ENCODE results near the gene FOXJ3. TPM values are rescaled to one million over a fixed set of nuclear protein-coding genes. Genes with fewer than 3 reads are reported as not detected.

FOXJ3 gene
- total RNA-seq, 1 donor = 34.5 TPM

DNA sequence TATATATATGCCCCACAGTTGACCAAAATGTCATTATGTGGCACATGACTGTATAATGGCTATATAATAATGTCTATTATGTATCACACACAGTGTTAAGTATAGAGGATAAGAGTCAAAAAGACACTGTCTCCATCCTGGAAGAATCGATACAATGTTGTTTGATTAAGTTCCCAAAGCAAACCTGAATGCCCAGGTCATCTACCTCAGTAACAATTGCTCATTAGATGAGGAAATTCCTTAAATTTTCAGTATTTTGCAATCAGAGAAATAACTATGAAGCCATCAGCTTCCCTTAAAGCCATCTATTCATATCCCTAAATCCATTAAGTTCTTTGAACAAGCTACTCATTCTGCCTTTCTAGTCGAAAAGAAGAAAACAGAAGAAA is 10.0 kb downstream of the FOXJ3 start:
- H3K4me3 ChIP-seq (ENCODE audit: low read depth, low read length) = no peak overlapping the region
- no peak for DNase-seq (ENCODE audit: low read depth)
- TF ChIP-seq, protein P1, sequence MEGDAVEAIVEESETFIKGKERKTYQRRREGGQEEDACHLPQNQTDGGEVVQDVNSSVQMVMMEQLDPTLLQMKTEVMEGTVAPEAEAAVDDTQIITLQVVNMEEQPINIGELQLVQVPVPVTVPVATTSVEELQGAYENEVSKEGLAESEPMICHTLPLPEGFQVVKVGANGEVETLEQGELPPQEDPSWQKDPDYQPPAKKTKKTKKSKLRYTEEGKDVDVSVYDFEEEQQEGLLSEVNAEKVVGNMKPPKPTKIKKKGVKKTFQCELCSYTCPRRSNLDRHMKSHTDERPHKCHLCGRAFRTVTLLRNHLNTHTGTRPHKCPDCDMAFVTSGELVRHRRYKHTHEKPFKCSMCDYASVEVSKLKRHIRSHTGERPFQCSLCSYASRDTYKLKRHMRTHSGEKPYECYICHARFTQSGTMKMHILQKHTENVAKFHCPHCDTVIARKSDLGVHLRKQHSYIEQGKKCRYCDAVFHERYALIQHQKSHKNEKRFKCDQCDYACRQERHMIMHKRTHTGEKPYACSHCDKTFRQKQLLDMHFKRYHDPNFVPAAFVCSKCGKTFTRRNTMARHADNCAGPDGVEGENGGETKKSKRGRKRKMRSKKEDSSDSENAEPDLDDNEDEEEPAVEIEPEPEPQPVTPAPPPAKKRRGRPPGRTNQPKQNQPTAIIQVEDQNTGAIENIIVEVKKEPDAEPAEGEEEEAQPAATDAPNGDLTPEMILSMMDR (IDR thresholded peaks at IDR 0.05; ENCODE audit: insufficient read depth, low read depth, low read length) = no peak

DNA sequence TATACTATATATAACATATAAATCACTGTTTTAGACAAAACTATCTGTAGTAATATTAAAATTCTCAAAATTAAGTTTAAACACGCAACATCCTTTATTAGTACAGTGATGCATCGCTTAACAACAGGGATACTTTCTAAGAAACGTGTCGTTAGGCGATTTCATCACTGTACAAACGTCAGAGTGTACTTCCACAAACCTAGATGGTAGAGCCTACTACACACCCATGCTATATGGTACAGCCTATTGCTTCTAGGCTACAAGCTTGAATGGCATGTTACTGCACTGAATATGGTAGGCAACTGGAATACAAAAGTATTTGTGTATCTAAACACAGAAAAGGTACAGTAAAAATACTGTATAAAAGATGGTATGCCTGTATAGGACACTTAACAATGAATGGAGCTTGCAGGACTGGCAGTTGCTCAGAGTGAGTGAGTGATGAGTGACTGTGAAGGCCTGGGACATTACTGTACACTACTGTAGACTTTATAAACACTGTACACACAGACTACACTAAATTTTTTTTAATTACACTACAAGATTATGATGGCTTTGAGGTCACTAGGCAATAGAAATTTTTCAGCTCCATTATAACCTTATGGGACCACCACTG is 10.5 kb downstream of the FOXJ3 start:
- H3K4me3 ChIP-seq (ENCODE audit: low read depth, low read length) = no peak overlapping the region
- DNase-seq (ENCODE audit: low read depth) = no peak
- TF ChIP-seq, protein P1 (IDR thresholded peaks at IDR 0.05; ENCODE audit: insufficient read depth, low read depth, low read length) = no peak

DNA sequence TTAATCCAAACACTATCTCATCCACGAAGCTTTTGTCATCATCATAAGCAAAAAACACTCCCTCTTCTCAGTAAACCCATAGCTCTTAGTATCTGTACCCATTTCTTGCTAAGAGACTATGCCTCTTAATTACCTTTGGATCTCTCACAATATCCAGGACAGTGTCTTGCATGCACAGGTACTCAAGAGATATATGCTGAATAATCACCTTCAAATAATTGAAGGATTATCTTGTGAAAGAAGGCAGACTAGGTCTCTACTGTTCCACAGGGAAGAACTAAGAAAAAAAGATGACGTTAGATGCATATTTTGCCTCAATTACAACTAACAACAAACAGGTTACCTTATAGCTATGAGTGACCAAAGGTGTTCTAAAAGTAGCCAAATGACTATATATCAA is 11.5 kb downstream of the FOXJ3 start:
- H3K4me3 ChIP-seq (ENCODE audit: low read depth, low read length) = no peak overlapping the region
- TF ChIP-seq, protein P1 (IDR thresholded peaks at IDR 0.05; ENCODE audit: insufficient read depth, low read depth, low read length) = no peak
- no peak for DNase-seq (ENCODE audit: low read depth)

DNA sequence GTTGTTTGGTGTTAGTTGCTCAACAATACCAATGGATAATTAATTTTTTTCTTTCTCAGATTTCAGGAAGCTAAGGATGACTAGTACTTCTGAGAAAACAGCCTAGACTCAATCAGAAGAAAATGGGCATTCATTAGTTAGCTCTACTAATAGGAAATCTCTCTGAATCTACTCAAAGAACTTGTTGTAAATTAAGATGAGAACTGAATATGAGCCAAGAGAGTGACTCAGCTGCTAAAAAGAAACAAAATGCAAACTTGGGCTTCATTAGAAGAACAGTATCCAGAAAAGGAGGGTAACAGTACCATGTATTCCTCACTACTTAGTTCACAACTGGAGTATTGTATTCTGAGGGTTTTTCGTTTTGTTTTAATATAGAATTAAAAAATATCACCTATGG is 12.5 kb downstream of the FOXJ3 start:
- TF ChIP-seq, protein P1 (IDR thresholded peaks at IDR 0.05; ENCODE audit: insufficient read depth, low read depth, low read length) = no peak
- peak; percentile 51 for DNase-seq (ENCODE audit: low read depth)
- no peak overlapping the region for H3K4me3 ChIP-seq (ENCODE audit: low read depth, low read length)

DNA sequence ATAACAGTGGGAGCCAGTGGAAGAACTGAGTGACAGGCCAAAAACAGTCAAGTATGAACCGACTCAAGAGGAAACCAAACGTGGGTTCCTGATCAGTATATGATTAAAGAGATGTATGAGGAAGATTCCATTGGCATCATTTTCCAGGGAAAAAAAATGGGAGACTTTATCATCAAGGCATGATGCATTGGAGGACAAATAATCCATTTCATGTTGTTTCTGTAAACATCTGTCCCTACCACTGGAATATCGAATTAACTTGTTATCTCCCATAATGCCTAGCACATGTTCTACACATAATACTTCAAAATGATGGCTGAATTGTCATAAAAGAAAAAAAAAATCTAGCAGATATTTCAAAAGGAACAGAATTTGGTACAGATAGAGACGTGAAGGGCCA is 13.3 kb downstream of the FOXJ3 start:
- DNase-seq (ENCODE audit: low read depth) = no peak
- no peak overlapping the region for H3K4me3 ChIP-seq (ENCODE audit: low read depth, low read length)
- TF ChIP-seq, protein P1 (IDR thresholded peaks at IDR 0.05; ENCODE audit: insufficient read depth, low read depth, low read length) = no peak

DNA sequence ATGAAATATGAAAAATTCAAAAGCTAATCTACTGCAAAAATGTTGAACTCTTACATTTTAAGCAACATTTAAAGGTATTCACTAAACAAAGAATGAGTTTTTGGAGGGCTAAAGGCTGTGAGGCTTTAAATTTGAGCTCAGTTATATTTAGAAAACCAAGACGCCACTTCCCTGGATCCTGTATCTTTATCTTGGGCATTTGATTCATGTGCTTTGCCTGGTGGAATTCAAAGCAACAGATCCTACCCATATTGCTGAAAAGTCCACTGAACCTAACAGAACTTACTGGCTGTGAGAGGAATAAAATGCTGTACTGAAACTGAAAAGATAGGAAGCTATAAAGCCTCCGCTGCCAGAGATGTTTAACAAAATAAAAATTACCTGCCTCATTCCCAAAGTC is 14.3 kb downstream of the FOXJ3 start:
- TF ChIP-seq, protein P1 (IDR thresholded peaks at IDR 0.05; ENCODE audit: insufficient read depth, low read depth, low read length) = no peak
- no peak overlapping the region for H3K4me3 ChIP-seq (ENCODE audit: low read depth, low read length)
- DNase-seq (ENCODE audit: low read depth) = no peak

DNA sequence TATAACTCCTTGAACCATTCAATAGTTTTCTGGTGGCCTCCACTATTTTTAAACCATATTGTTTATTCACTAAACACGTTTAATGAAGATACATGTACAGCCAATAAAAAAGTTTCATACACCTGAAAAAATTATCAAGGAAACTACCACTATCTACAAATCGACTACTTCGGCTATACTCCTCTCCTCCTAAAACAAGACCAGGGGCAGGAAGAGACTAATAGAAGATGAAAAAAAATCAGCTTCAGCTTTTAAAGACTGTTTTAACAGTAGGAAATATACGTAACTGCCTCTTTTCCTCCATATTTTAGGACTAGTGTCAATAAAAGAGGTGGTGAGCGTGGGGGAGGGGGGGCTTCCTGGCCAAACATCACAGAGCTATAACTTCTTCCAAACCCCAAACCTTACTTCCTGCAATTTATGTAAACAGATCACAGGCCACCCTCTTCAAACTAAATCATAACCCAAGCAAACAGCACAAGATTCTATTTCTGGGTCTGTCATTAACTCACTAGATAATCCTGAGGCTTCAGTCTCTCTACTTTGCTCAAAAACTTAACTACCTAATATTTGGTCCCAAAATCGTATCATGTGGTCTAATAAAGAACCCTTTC is 15.1 kb downstream of the FOXJ3 start:
- DNase-seq (ENCODE audit: low read depth) = peak; percentile 38
- H3K4me3 ChIP-seq (ENCODE audit: low read depth, low read length) = no peak overlapping the region
- TF ChIP-seq, protein P1 (IDR thresholded peaks at IDR 0.05; ENCODE audit: insufficient read depth, low read depth, low read length) = no peak

All from fibroblast of villous mesenchyme (primary cell).